ENCODE results near the gene BRICD5. TPM values are rescaled to one million over a fixed set of nuclear protein-coding genes. Genes with fewer than 3 reads are reported as not detected.

The BRICD5 gene
- total and polyA plus RNA-seq, 2 of the 13 experiments (the other 11 are each of a cell fraction or from before 2014, with no cell fraction given): 1.6 to 5.8 TPM

DNA sequence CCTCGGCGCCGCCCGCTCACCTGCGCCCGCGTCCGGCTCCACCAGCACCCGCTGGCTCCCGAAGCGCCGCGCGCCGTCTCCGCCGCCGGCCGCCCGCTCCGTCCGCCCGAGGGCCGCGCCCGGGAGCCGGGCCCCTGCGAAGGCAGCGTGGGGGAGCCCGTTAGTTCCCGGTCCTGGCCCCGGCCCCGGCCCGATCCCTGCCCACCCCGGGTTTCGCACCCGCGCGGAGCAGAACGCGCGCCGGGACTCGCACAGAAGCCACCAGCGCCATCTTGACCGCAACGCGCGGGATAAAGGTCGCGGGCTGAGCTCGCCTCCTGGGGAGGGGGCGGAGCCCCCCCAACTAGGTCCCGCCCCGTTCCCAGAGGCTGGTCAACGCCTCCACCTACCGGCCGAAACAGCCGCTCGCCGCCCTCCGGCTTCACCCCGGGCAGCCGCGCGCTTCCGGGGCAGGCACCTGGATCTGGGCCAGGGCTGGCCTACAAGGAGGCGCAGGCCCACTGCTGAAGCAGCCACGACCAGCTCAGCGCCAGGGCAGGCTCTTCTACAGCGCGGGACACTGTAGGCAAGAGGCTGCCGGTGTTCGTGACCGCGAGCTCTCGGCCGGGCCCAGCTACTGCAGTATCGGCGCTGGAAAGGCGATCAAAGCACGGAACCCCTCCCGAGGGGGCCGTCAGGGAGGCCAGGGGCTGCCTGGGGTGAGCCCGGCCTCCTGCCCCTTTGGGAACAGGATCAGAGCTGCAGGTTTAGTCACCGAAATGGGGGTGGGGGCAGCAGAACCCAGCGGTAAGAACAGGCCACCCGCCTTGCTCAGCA lies 40.8 kb upstream of the BRICD5 start, which contains the start of gene ECI1 (continued):
- peak; percentile 25; the same call in 1 of the 2 replicates for TF ChIP-seq ZBTB33 (CRISPR knock-in tag; IDR thresholded peaks at IDR 0.05)
- no peak for TF ChIP-seq TERF1 (CRISPR knock-in tag; IDR thresholded peaks at IDR 0.05)
- TF ChIP-seq ZNF878 (CRISPR knock-in tag; IDR thresholded peaks at IDR 0.05): 0 out of 2 replicates have a peak, but pooled peaks have one; percentile 31
- TF ChIP-seq MTA1 (CRISPR knock-in tag; IDR thresholded peaks at IDR 0.05; ENCODE audit: borderline replicate concordance): peak; percentile 84
- TF ChIP-seq ZNF12 (CRISPR knock-in tag; IDR thresholded peaks at IDR 0.05): no peak; the same call in 1 of the 2 replicates
- TF ChIP-seq PCBP1 (IDR thresholded peaks at IDR 0.05; ENCODE audit: borderline replicate concordance, low read depth, low read length): no peak
- no peak for TF ChIP-seq ZNF17 (CRISPR knock-in tag; IDR thresholded peaks at IDR 0.05)
- TF ChIP-seq ZNF34 (CRISPR knock-in tag; IDR thresholded peaks at IDR 0.05; ENCODE audit: borderline replicate concordance): no peak
- peak; percentile 77 for TF ChIP-seq PHF8 (CRISPR knock-in tag; IDR thresholded peaks at IDR 0.05)
- peak; percentile 81 for TF ChIP-seq RBM22 (optimal IDR thresholded peaks at IDR 0.05; ENCODE audit: low read length)
- TF ChIP-seq ZNF773 (CRISPR knock-in tag; IDR thresholded peaks at IDR 0.05; ENCODE audit: borderline replicate concordance): peak; percentile 63; the same call in 1 of the 2 replicates
- TF ChIP-seq MLX (CRISPR knock-in tag; IDR thresholded peaks at IDR 0.05): peak; percentile 64
- 0 out of 2 replicates have a peak, but pooled peaks have one; percentile 22 for TF ChIP-seq ZNF713 (CRISPR knock-in tag; IDR thresholded peaks at IDR 0.05)
- TF ChIP-seq, protein P1, sequence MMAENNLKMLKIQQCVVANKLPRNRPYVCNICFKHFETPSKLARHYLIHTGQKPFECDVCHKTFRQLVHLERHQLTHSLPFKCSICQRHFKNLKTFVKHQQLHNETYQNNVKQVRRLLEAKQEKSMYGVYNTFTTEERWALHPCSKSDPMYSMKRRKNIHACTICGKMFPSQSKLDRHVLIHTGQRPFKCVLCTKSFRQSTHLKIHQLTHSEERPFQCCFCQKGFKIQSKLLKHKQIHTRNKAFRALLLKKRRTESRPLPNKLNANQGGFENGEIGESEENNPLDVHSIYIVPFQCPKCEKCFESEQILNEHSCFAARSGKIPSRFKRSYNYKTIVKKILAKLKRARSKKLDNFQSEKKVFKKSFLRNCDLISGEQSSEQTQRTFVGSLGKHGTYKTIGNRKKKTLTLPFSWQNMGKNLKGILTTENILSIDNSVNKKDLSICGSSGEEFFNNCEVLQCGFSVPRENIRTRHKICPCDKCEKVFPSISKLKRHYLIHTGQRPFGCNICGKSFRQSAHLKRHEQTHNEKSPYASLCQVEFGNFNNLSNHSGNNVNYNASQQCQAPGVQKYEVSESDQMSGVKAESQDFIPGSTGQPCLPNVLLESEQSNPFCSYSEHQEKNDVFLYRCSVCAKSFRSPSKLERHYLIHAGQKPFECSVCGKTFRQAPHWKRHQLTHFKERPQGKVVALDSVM (CRISPR knock-in tag; IDR thresholded peaks at IDR 0.05): peak; percentile 67
- TF ChIP-seq CBFB (CRISPR knock-in tag; IDR thresholded peaks at IDR 0.05): peak; percentile 93
- TF ChIP-seq NR2F6 (IDR thresholded peaks at IDR 0.05): peak; percentile 37; the same call in 1 of the 2 replicates
- TF ChIP-seq NR2F6 (CRISPR knock-in tag; IDR thresholded peaks at IDR 0.05): peak; percentile 87
- no peak for TF ChIP-seq TCF7 (IDR thresholded peaks at IDR 0.05; ENCODE audit: low read depth)
- peak; percentile 93 for TF ChIP-seq SAP130 (CRISPR knock-in tag; IDR thresholded peaks at IDR 0.05; ENCODE audit: low read depth)
- peak; percentile 85 for TF ChIP-seq ZNF781 (CRISPR knock-in tag; IDR thresholded peaks at IDR 0.05; ENCODE audit: borderline replicate concordance, not compliant biosample characterization)
- TF ChIP-seq ZNF737 (CRISPR knock-in tag; IDR thresholded peaks at IDR 0.05; ENCODE audit: borderline replicate concordance): no peak
- TF ChIP-seq CEBPB (IDR thresholded peaks at IDR 0.05; ENCODE audit: borderline replicate concordance, low read depth, low read length): no peak
- peak; percentile 90 for TF ChIP-seq ZNF441 (CRISPR knock-in tag; IDR thresholded peaks at IDR 0.05; ENCODE audit: borderline replicate concordance)
- peak; percentile 72; the same call in 1 of the 2 replicates for TF ChIP-seq ZNF747 (CRISPR knock-in tag; IDR thresholded peaks at IDR 0.05; ENCODE audit: borderline replicate concordance)
